Prostate gland (tissue), 2 donors: Measurements from ENCODE around the gene GFPT2. TPM values are rescaled to one million over a fixed set of nuclear protein-coding genes. Genes with fewer than 3 reads are reported as not detected.

Experiments
- DNase-seq: peaks from one replicate; pipeline ENCODE4 v3.0.0-alpha.2; 2019; ENCODE audit warnings: low spot score
- H3K27ac ChIP-seq, 2 donors: fragments of 200-600 bp; sonication (generic); 2 replicates each; pipeline ENCODE4 v1.5.1; 2017 to 2019
- H3K27me3 ChIP-seq: fragments of 200-600 bp; sonication (generic); replicated peaks from 2 replicates; pipeline ENCODE4 v1.5.1; 2019; ENCODE audit not compliant: insufficient read depth
- H3K36me3 ChIP-seq, 2 donors: fragments of 200-600 bp; sonication (generic); 1 replicate in 1 of 2; 2 replicates in 1 of 2; pipeline versions ENCODE4 v1.5.1 to v1.8.1; 2017 to 2019
- H3K4me1 ChIP-seq: fragments of 200-600 bp; sonication (generic); replicated peaks from 2 replicates; pipeline ENCODE4 v1.5.1; 2019
- H3K4me3 ChIP-seq, 2 donors: fragments of 200-600 bp; sonication (generic); 2 replicates each; pipeline ENCODE4 v1.5.1; 2017 to 2019
- H3K9me3 ChIP-seq: fragments of 200-600 bp; sonication (generic); 2 replicates; pipeline ENCODE4 v1.5.1; 2017
- POLR2A ChIP-seq: fragments of 450-650 bp; IDR thresholded peaks from one replicate; pipeline ENCODE4 v1.6.1; 2016; ENCODE audit warnings: antibody characterized with exemption, mild to moderate bottlenecking
- POLR2AphosphoS5 ChIP-seq: sonication (generic); formaldehyde crosslinking; IDR thresholded peaks from one replicate; pipeline ENCODE4 v1.6.1; 2017; ENCODE audit warnings: antibody characterized with exemption
- WGBS: methylation state at CpG from one replicate; pipeline ENCODE4 v1.1.5; 2018; 5-methylcytosine and 5-hydroxymethylcytosine counted together
- intact Hi-C: fragments of 100-400 bp; cut with DNase I; formaldehyde crosslinking; loops from one replicate; pipeline ENCODE4 v1.14.2; 2022
- total RNA-seq, 2 donors: library from RNA; depleted of rRNA; stranded (reverse); fragments of >200 nt; gene quantifications; one replicate each; pipeline ENCODE4 v1.1.0, GENCODE V29; 2016
- TF ChIP-seq, protein P1 (sequence below), 4 experiments: fragments of 200-600 bp in 2 of 4; fragments of 450-650 bp in 2 of 4; sonication (generic) in 2 of 4; IDR thresholded peaks; 1 replicate in 3 of 4; 2 replicates in 1 of 4; pipeline ENCODE4 v1.5.1; 2016 to 2019; ENCODE audit warnings: antibody characterized with exemption in 4 of 4, mild to moderate bottlenecking in 2 of 4, moderate library complexity in 2 of 4

The GFPT2 gene
- total RNA-seq, 2 donors from 2014 or later: 3.2 to 14.0 TPM

DNA sequence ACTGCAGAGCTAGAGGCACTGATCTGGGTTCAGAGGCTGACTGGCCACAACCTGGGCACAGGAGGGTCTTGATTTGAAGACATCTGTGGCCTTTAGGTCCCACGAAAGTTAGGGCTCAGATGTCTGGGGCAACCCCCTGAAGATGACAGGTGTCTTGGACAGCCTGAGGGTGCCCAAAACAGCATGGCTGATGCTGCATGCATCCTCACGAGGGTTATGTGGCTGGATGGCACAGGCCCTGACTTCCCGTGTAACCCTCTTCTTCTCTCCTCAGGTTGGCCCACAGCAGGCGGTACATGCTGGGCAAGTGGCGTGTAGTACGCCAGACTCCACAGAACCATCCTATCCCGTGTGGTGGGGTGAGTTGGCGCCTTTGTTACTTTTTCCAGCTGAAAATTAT is 29.8 kb upstream of the GFPT2 start:
- Histone ChIP-seq H3K9me3 (no peaks in the 10 kb centered on the region), H3K27me3 (no peaks in the 10 kb centered on the region), H3K4me3 (no peak overlapping the region), H3K4me1 (no peaks in the 10 kb centered on the region), H3K36me3 (no peaks in the 10 kb centered on the region), H3K27ac (no peak overlapping the region)
- TF ChIP-seq POLR2A: no peak
- 95% methylated on average over 8 of the region's 8 CpGs for WGBS
- DNase-seq: no peak
- intact Hi-C loops: no loop called here

DNA sequence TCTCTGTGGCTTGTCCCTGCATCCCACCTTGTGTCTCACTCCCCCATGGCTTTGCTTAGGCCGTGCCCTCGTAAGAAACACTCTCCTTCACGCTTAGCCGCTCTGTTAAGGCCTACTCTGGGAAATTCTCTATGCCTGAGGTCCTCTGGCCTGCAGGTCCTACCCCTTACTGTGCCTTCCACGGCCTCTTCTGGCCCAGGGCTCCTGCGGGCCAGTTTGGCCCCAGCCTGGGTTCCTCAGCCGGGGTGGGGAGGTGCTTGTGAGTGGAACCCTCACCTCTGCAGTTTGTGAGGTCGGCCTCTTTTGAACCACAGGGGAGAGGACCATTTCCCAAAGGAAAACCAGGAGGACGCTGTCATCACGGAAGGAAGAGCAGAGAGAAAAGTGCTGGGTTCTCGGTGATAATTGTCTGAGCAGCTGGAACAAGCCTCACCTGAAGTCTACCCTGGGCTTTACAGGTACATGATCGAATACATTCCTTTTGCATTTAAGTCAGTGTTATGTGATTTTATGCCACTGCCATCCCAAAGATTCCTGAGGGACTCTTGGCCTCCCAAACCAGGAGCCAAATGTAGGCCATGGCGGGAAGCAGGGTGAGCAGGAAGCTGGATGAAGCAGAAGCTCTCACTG is 28.8 kb upstream of the GFPT2 start:
- Histone ChIP-seq H3K36me3 (no peaks in the 10 kb centered on the region), H3K27ac (no peak overlapping the region), H3K27me3 (no peaks in the 10 kb centered on the region), H3K9me3 (no peaks in the 10 kb centered on the region), H3K4me3 (no peak overlapping the region), H3K4me1 (no peaks in the 10 kb centered on the region)
- no peak for DNase-seq
- 98% methylated on average over 13 of the region's 13 CpGs for WGBS
- intact Hi-C loops: no loop called here
- TF ChIP-seq POLR2A (no peak), POLR2AphosphoS5 (no peak)
- TF ChIP-seq, protein P1, sequence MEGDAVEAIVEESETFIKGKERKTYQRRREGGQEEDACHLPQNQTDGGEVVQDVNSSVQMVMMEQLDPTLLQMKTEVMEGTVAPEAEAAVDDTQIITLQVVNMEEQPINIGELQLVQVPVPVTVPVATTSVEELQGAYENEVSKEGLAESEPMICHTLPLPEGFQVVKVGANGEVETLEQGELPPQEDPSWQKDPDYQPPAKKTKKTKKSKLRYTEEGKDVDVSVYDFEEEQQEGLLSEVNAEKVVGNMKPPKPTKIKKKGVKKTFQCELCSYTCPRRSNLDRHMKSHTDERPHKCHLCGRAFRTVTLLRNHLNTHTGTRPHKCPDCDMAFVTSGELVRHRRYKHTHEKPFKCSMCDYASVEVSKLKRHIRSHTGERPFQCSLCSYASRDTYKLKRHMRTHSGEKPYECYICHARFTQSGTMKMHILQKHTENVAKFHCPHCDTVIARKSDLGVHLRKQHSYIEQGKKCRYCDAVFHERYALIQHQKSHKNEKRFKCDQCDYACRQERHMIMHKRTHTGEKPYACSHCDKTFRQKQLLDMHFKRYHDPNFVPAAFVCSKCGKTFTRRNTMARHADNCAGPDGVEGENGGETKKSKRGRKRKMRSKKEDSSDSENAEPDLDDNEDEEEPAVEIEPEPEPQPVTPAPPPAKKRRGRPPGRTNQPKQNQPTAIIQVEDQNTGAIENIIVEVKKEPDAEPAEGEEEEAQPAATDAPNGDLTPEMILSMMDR (IDR thresholded peaks at IDR 0.05): no peak

GRCh38 chr5:180381428-180381827 is 28.3 kb upstream of the GFPT2 start:
- DNase-seq: no peak
- Histone ChIP-seq H3K36me3 (no peaks in the 10 kb centered on the region), H3K4me1 (no peaks in the 10 kb centered on the region), H3K9me3 (no peaks in the 10 kb centered on the region), H3K27me3 (no peaks in the 10 kb centered on the region), H3K4me3 (no peak overlapping the region), H3K27ac (no peak overlapping the region)
- intact Hi-C loops: no loop called here
- TF ChIP-seq POLR2A (no peak), POLR2AphosphoS5 (no peak)
- 65% methylated on average over 4 of the region's 4 CpGs for WGBS

- Histone ChIP-seq H3K4me1 (no peaks in the 10 kb centered on the region), H3K27ac (no peak overlapping the region), H3K27me3 (no peaks in the 10 kb centered on the region), H3K9me3 (no peaks in the 10 kb centered on the region), H3K36me3 (no peaks in the 10 kb centered on the region), H3K4me3 (no peak overlapping the region)
- TF ChIP-seq, protein P1 (IDR thresholded peaks at IDR 0.05): no peak
- TF ChIP-seq POLR2AphosphoS5 (no peak), POLR2A (no peak)
- intact Hi-C loops: no loop called here
- DNase-seq: no peak
- 81% methylated on average over 15 of the region's 15 CpGs for WGBS
Measured at GRCh38 chr5:180380856-180381255, 27.7 kb upstream of the GFPT2 start.

DNA sequence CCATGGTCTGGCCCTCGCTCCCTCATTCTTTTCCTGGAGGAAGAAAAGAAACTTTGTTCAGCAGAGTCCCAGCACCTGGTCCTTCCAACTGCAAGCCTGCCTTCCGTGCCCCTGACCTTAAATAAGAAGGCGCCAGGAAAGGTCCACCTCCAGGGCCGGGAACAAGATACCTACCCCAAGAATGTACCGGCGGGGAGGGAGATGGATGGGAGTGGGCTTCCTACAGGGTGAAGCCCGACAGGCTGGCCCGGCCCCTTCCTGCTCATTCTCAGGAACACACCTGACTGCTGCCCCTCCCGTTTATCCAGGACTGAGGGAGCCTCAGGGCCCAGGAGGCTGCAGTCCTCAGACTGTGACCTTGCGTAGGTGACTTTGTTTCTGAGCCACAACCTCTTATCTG is 27.3 kb upstream of the GFPT2 start:
- no peaks in the 10 kb centered on the region for H3K36me3 ChIP-seq
- no peak overlapping the region for H3K27ac ChIP-seq
- H3K4me1 ChIP-seq: no peaks in the 10 kb centered on the region
- no peak for DNase-seq
- H3K27me3 ChIP-seq: no peaks in the 10 kb centered on the region
- no peak overlapping the region for H3K4me3 ChIP-seq
- TF ChIP-seq POLR2A: no peak
- TF ChIP-seq, protein P1 (IDR thresholded peaks at IDR 0.05): no peak
- no peak for TF ChIP-seq POLR2AphosphoS5
- 78% methylated on average over 10 of the region's 10 CpGs for WGBS
- no peaks in the 10 kb centered on the region for H3K9me3 ChIP-seq
- intact Hi-C loops: no loop called here

- TF ChIP-seq, protein P1 (IDR thresholded peaks at IDR 0.05): no peak
- no peak for TF ChIP-seq POLR2AphosphoS5
- no peak for TF ChIP-seq POLR2A
- intact Hi-C loops: no loop called here
- Histone ChIP-seq H3K36me3 (no peaks in the 10 kb centered on the region), H3K4me3 (no peak overlapping the region), H3K4me1 (no peaks in the 10 kb centered on the region), H3K27me3 (no peaks in the 10 kb centered on the region), H3K27ac (no peak overlapping the region), H3K9me3 (no peaks in the 10 kb centered on the region)
- WGBS: 90% methylated on average over 31 of the region's 31 CpGs
- no peak for DNase-seq
Measured at GRCh38 chr5:180379355-180380070, 26.4 kb upstream of the GFPT2 start.
